IMR-90 (cell line): ENCODE data around the gene DIP2C. TPM values are rescaled to one million over a fixed set of nuclear protein-coding genes. Genes with fewer than 3 reads are reported as not detected.

Source experiments
- ATAC-seq: fragments of 200-7000 bp; cut with Tn5 transposase; 2 replicates; pipeline ENCODE4 v1.9.1; 2020; ENCODE audit warnings: low read depth, mild to moderate bottlenecking, moderate library complexity
- BruUV-seq: library from RNA; stranded (reverse); fragments of 400-500 nt; replicated peaks from 2 replicates; lab custom pipeline; 2021; lab: Mats Ljungman, UMichigan
- CTCF ChIA-PET: fragments of 300-600 bp; formaldehyde crosslinking; extraction: SDS; loops from one replicate; lab custom pipeline; 2021; ENCODE audit warnings: antibody characterized with exemption; lab: Yijun Ruan, JAX
- POLR2A ChIA-PET: fragments of 300-600 bp; sonication (Branson Sonifier 250); formaldehyde crosslinking; loops from one replicate; lab custom pipeline; 2022; ENCODE audit warnings: antibody characterized with exemption; ENCODE audit not compliant: unreplicated experiment; lab: Charles Lee
- DNase-seq: peaks from one replicate; pipeline ENCODE4 v3.0.0; 2013
- H2AFZ ChIP-seq: replicated peaks from 2 replicates; pipeline ENCODE3; 2013; ENCODE audit warnings: low read length, mild to moderate bottlenecking; ENCODE audit not compliant: poor library complexity
- H2AK5ac ChIP-seq: 2 replicates; pipeline ENCODE4 v1.6.1; 2013; ENCODE audit warnings: low read depth, low read length, inconsistent platforms
- H2AK9ac ChIP-seq: replicated peaks from 2 replicates; pipeline ENCODE3; 2013; ENCODE audit warnings: mild to moderate bottlenecking, low read depth, low read length, moderate library complexity; ENCODE audit not compliant: poor library complexity
- H2BK120ac ChIP-seq: 2 replicates; pipeline ENCODE4 v1.6.1; 2013; ENCODE audit warnings: low read depth, low read length, inconsistent platforms
- H2BK15ac ChIP-seq: 3 replicates; pipeline ENCODE4 v1.6.1; 2013; ENCODE audit warnings: low read depth, low read length, inconsistent platforms
- H2BK20ac ChIP-seq: 2 replicates; pipeline ENCODE4 v1.6.1; 2013; ENCODE audit warnings: low read depth, mild to moderate bottlenecking, inconsistent platforms, low read length, moderate library complexity
- H2BK5ac ChIP-seq: 2 replicates; pipeline ENCODE4 v1.6.1; 2013; ENCODE audit warnings: mild to moderate bottlenecking, low read depth, low read length, inconsistent platforms; ENCODE audit not compliant: poor library complexity, severe bottlenecking
- H3K14ac ChIP-seq: replicated peaks from 2 replicates; pipeline ENCODE4 v1.6.1; 2013; ENCODE audit warnings: low read depth, low read length, inconsistent platforms
- H3K18ac ChIP-seq: 2 replicates; pipeline ENCODE4 v1.6.1; 2013; ENCODE audit warnings: low read depth, low read length, control low read depth
- H3K23ac ChIP-seq: 2 replicates; pipeline ENCODE4 v1.6.1; 2013; ENCODE audit warnings: low read depth, low read length, inconsistent platforms
- H3K27ac ChIP-seq: 2 replicates; pipeline ENCODE4 v1.5.1; 2013; ENCODE audit warnings: mild to moderate bottlenecking, control low read depth, low read length; ENCODE audit not compliant: insufficient read depth
- H3K27me3 ChIP-seq: 2 replicates; pipeline ENCODE4 v1.6.1; 2013; ENCODE audit warnings: low read length; ENCODE audit not compliant: control insufficient read depth, insufficient read depth
- H3K36me3 ChIP-seq: 2 replicates; pipeline ENCODE4 v1.6.1; 2013; ENCODE audit warnings: low read length, mixed read lengths; ENCODE audit not compliant: control insufficient read depth, insufficient read depth
- H3K4ac ChIP-seq: 2 replicates; pipeline ENCODE4 v1.6.1; 2013; ENCODE audit warnings: low read depth, low read length, inconsistent platforms
- H3K4me1 ChIP-seq: 2 replicates; pipeline ENCODE4 v1.6.1; 2013; ENCODE audit warnings: low read length, mixed read lengths; ENCODE audit not compliant: control insufficient read depth, insufficient read depth
- H3K4me2 ChIP-seq: 2 replicates; pipeline ENCODE4 v1.6.1; 2013; ENCODE audit warnings: low read depth, mild to moderate bottlenecking, control low read depth, low read length, moderate library complexity
- H3K4me3 ChIP-seq: 2 replicates; pipeline ENCODE4 v1.5.1; 2013; ENCODE audit warnings: low read depth, mild to moderate bottlenecking, control low read depth, low read length, moderate library complexity; ENCODE audit not compliant: insufficient read depth
- H3K56ac ChIP-seq: 2 replicates; pipeline ENCODE4 v1.6.1; 2013; ENCODE audit warnings: low read length, inconsistent platforms; ENCODE audit not compliant: insufficient read depth; ENCODE audit errors: extremely low read depth
- H3K79me1 ChIP-seq, 2 experiments: 2 replicates each; pipeline ENCODE4 v1.6.1; 2013; ENCODE audit warnings: low read length in 2 of 2, inconsistent platforms in 1 of 2, low read depth in 1 of 2
- H3K9ac ChIP-seq: 2 replicates; pipeline ENCODE4 v1.6.1; 2013; ENCODE audit warnings: low read depth, low read length, control low read depth
- H3K9me1 ChIP-seq: 2 replicates; pipeline ENCODE4 v1.6.1; 2013; ENCODE audit warnings: low read length, inconsistent platforms; ENCODE audit not compliant: insufficient read depth
- H3K9me3 ChIP-seq: 2 replicates; pipeline ENCODE4 v1.6.1; 2013; ENCODE audit warnings: low read length; ENCODE audit not compliant: control insufficient read depth, insufficient read depth
- H4K20me1 ChIP-seq: 2 replicates; pipeline ENCODE4 v1.6.1; 2013; ENCODE audit warnings: low read length, inconsistent platforms; ENCODE audit not compliant: insufficient read depth
- H4K5ac ChIP-seq: 2 replicates; pipeline ENCODE4 v1.6.1; 2013; ENCODE audit warnings: mild to moderate bottlenecking, low read depth, low read length, control low read depth
- H4K8ac ChIP-seq, 2 experiments: 2 replicates each; pipeline ENCODE4 v1.6.1; 2013; ENCODE audit warnings: low read depth in 2 of 2, low read length in 2 of 2, control low read depth in 1 of 2, inconsistent platforms in 1 of 2
- H4K91ac ChIP-seq: 2 replicates; pipeline ENCODE4 v1.6.1; 2013; ENCODE audit warnings: low read depth, low read length, inconsistent platforms; ENCODE audit not compliant: insufficient read depth
- POLR2A ChIP-seq: IDR thresholded peaks from 2 replicates; pipeline ENCODE4 v1.6.1; 2012; ENCODE audit warnings: mild to moderate bottlenecking, low read depth, low read length
- WGBS, 2 experiments: methylation state at CpG; one replicate each; pipeline versions ENCODE4 v1.1.5 to v1.1.7; 2013; ENCODE audit warnings: missing lambda C conversion rate in 2 of 2; ENCODE audit not compliant: insufficient read length in 1 of 2; ENCODE audit errors: extremely low coverage in 2 of 2; 5-methylcytosine and 5-hydroxymethylcytosine counted together
- dilution Hi-C: fragments of 300-500 bp; cut with HindIII; formaldehyde crosslinking; loops from one replicate; pipeline ENCODE4 v1.14.3; 2018; ENCODE audit warnings: low sequenced_read_pairs; ENCODE audit not compliant: unreplicated experiment
- in situ Hi-C: fragments of 300-500 bp; cut with MboI; formaldehyde crosslinking; loops from 3 replicates; pipeline ENCODE4 v1.14.3; 2019; ENCODE audit warnings: low sequenced_read_pairs, inconsistent platforms, mixed read lengths
- intact Hi-C: fragments of 100-400 bp; cut with micrococcal nuclease; formaldehyde crosslinking; loops from 2 replicates; pipeline ENCODE4 v1.10.0; 2022
- polyA plus RNA-seq, 3 experiments: library from polyadenylated mRNA; depleted of rRNA; stranded (reverse); fragments of >200 nt; gene quantifications; 2 replicates each; pipeline ENCODE4 v1.2.3, GENCODE V29; 2012; ENCODE audit warnings: low replicate concordance in 1 of 3
- total RNA-seq: library from RNA; depleted of rRNA; stranded (reverse); fragments of >200 nt; gene quantifications from 2 replicates; pipeline ENCODE4 v1.2.3, GENCODE V29; 2012

The DIP2C gene
- total and polyA plus RNA-seq, 2 of the 4 experiments (the other 2 are of a cell fraction), result 8.6 to 17.3 TPM

GRCh38 chr10:655184-655583 lies 34.3 kb downstream of the DIP2C start:
- peaks cover 77% of the 10 kb centered on the region for H4K20me1 ChIP-seq
- in situ Hi-C loops (no loop called here), intact Hi-C loops (no loop called here), dilution Hi-C loops (no loop called here)
- H3K79me1 ChIP-seq, result peaks cover 30 to 80% of the 10 kb centered on the region in 2 experiments
- H3K4me1 ChIP-seq, result peaks cover 20% of the 10 kb centered on the region
- H2AK5ac ChIP-seq, result 0 out of 2 replicates have a peak overlapping the region, but pooled peaks have one; percentile 9
- H4K8ac ChIP-seq, result no peak overlapping the region
- ChIA-PET CTCF (no interaction called here), POLR2A (no interaction called here)
- no peaks in the 10 kb centered on the region for H3K9me3 ChIP-seq
- no peak overlapping the region for H2BK15ac ChIP-seq
- no peak overlapping the region for H3K14ac ChIP-seq
- no peak overlapping the region for H3K18ac ChIP-seq
- no peak overlapping the region for H3K56ac ChIP-seq
- H3K27me3 ChIP-seq, result no peaks in the 10 kb centered on the region
- H3K4me2 ChIP-seq, result no peak overlapping the region
- H3K9me1 ChIP-seq, result peaks cover 34% of the 10 kb centered on the region
- no peaks in the 10 kb centered on the region for H3K36me3 ChIP-seq
- H3K4me3 ChIP-seq, result no peak overlapping the region
- no peak overlapping the region for H2BK5ac ChIP-seq
- no peak overlapping the region for H2AFZ ChIP-seq
- H4K91ac ChIP-seq, result no peak overlapping the region
- H3K27ac ChIP-seq, result no peak overlapping the region
- TF ChIP-seq POLR2A, result no peak
- no peak overlapping the region for H2BK120ac ChIP-seq
- no peak overlapping the region for H2AK9ac ChIP-seq
- no peak overlapping the region for H2BK20ac ChIP-seq
- no peak overlapping the region for H3K4ac ChIP-seq
- no TSS peak for BruUV-seq
- DNase-seq (no peak), ATAC-seq (no peak)
- H3K23ac ChIP-seq, result peak overlapping the region; percentile 7; the same call in 1 of the 2 replicates
- no peak overlapping the region for H3K9ac ChIP-seq
- H4K5ac ChIP-seq, result no peak overlapping the region
- 92% methylated on average over 7 of the region's 8 CpGs; no CpG with 5 or more reads in 1 of the 2 experiments for WGBS, 2 experiments
